Activated naive CD4-positive, alpha-beta T cell treated with anti-CD3 and anti-CD28 coated beads for 36 hours (primary cell): Measurements from ENCODE around the gene RPRD1B. TPM values are rescaled to one million over a fixed set of nuclear protein-coding genes. Genes with fewer than 3 reads are reported as not detected.
A peak's percentile ranks its signal among the peaks of the same experiment; 100 is the strongest.

Experiments used
- CTCF ChIA-PET: fragments of 350-600 bp; sonication (Branson Sonifier 250); formaldehyde crosslinking; loops from one replicate; lab custom pipeline; 2021; ENCODE audit warnings: antibody characterized with exemption; lab: Charles Lee
- DNase-seq: peaks from one replicate; pipeline ENCODE4 v3.0.0-alpha.2; 2020
- H3K27ac Mint-ChIP-seq: one replicate; pipeline ENCODE4 v1.8.0; 2021; ENCODE audit warnings: mild to moderate bottlenecking, mixed read lengths
- H3K27me3 Mint-ChIP-seq: one replicate; pipeline ENCODE4 v1.8.0; 2021; ENCODE audit warnings: low read depth, mixed read lengths
- H3K36me3 Mint-ChIP-seq: one replicate; pipeline ENCODE4 v1.8.0; 2021; ENCODE audit warnings: low read depth, mixed read lengths
- H3K4me1 Mint-ChIP-seq: one replicate; pipeline ENCODE4 v1.8.0; 2021; ENCODE audit warnings: low read depth, mixed read lengths
- H3K4me3 Mint-ChIP-seq: one replicate; pipeline ENCODE4 v1.8.0; 2021; ENCODE audit warnings: mild to moderate bottlenecking, moderate library complexity, mixed read lengths
- H3K9me3 Mint-ChIP-seq: one replicate; pipeline ENCODE4 v1.8.0; 2021; ENCODE audit warnings: mixed read lengths
- intact Hi-C: fragments of 100-400 bp; cut with micrococcal nuclease; formaldehyde crosslinking; loops from one replicate; pipeline ENCODE4 v1.15.1; 2023
- total RNA-seq, 2 experiments: library from RNA; stranded (reverse); gene quantifications; one replicate each; pipeline ENCODE4 v1.2.3, GENCODE V29; 2021

Gene RPRD1B
- total RNA-seq, 2 experiments from 2014 or later: 31.6 to 32.7 TPM

- no peak for DNase-seq
- Mint-ChIP-seq H3K36me3 (no peaks in the 10 kb centered on the region), H3K9me3 (no peaks in the 10 kb centered on the region), H3K27ac (no peak overlapping the region), H3K4me1 (no peaks in the 10 kb centered on the region), H3K4me3 (no peak overlapping the region), H3K27me3 (no peaks in the 10 kb centered on the region)
- intact Hi-C loops: no loop called here
- CTCF ChIA-PET: interaction anchor here (1.2 kb wide), 2 partner anchors 54 to 109 kb away, joined by 3 read pairs; no protein-coding TSS in a partner anchor
Observed at GRCh38 chr20:38112261-38112929, 78.8 kb downstream of the RPRD1B start.

GRCh38 chr20:38112930-38113294, 79.4 kb downstream of the RPRD1B start:
- H3K4me3 Mint-ChIP-seq: no peak overlapping the region
- intact Hi-C loops: no loop called here
- no peaks in the 10 kb centered on the region for H3K36me3 Mint-ChIP-seq
- CTCF ChIA-PET: interaction anchor here (0.6 to 1.2 kb wide), 3 partner anchors 55 to 121 kb away, joined by 3 read pairs; no protein-coding TSS in a partner anchor
- no peak for DNase-seq
- no peak overlapping the region for H3K27ac Mint-ChIP-seq
- H3K9me3 Mint-ChIP-seq: no peaks in the 10 kb centered on the region
- H3K27me3 Mint-ChIP-seq: no peaks in the 10 kb centered on the region
- no peaks in the 10 kb centered on the region for H3K4me1 Mint-ChIP-seq

DNA sequence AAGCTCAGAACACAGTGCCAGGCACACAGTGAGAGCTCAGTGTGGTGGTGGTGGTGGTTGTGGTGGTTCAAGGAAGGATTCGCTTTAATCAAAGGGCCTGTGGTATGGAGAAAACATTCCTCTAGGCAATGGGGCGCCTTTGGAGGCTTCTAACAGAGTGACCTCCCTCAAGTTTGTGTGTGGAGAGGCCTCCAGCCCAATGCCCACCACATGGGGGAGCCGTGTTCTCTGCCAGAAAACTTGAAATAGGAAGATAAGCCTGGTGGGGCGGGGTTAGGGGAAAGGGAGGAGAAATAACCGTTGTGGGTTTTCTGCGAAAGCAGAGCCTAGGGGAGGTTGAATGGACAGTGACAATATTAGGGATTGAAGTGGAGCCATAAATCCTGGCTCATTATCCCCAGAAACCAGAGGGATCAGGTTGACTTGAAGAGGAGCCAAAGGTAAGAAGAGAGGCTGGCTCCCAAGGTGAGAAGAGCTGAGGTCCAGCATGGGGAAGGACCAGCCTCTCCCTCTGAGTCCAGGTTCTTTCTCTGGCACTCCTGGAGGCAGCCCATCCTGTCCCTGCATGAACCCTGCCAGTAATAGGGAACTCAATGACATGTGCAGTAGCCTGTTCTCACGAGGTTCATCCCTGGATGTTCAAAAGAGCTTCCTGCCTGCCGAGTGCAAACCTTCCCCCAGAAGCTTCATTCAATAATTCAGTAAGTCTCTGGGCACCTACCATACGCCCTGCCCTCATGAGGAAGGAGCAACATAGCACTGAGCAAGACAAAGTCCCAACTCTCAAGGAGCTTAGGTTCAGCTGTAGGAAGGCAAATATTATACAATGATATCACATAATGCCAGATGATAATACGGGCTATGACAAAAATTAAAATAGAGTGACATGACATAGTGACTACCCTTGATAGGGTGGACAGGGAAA, 80.1 kb downstream of the RPRD1B start:
- peak; percentile 20 for DNase-seq
- no peak overlapping the region for H3K4me3 Mint-ChIP-seq
- CTCF ChIA-PET: interaction anchor here (0.6 to 1.3 kb wide), 7 partner anchors 40 to 191 kb away, joined by 3 to 5 read pairs (median 3); no protein-coding TSS in a partner anchor
- H3K9me3 Mint-ChIP-seq: no peaks in the 10 kb centered on the region
- no peaks in the 10 kb centered on the region for H3K36me3 Mint-ChIP-seq
- no peak overlapping the region for H3K27ac Mint-ChIP-seq
- intact Hi-C loops: no loop called here
- no peaks in the 10 kb centered on the region for H3K4me1 Mint-ChIP-seq
- no peaks in the 10 kb centered on the region for H3K27me3 Mint-ChIP-seq

DNA sequence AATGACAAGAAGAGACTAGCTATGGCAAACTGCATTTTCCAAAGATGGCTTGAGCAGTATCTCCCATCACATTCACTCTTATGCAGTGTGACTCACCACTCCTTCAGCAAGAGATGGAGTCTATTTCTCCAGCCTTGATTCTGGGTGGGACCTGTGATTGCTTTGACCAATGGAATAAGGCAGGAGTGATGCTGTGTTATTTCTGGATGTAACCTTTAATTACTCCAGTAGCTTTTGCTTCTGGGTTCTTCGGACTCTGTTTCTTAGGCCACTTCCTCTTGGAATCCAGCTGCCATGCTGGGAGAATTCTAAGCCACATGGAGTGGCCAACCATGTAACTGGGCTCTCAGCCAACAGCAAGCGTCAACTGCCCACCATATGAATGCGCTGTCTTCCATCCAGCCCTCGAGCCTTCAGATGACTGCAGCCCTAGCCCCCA, 80.8 kb downstream of the RPRD1B start:
- H3K27me3 Mint-ChIP-seq: no peaks in the 10 kb centered on the region
- intact Hi-C loops: no loop called here

GRCh38 chr20:38115205-38115604, 81.7 kb downstream of the RPRD1B start:
- no peaks in the 10 kb centered on the region for H3K9me3 Mint-ChIP-seq
- intact Hi-C loops: no loop called here
- H3K4me1 Mint-ChIP-seq: no peaks in the 10 kb centered on the region
- H3K36me3 Mint-ChIP-seq: no peaks in the 10 kb centered on the region
- H3K4me3 Mint-ChIP-seq: no peak overlapping the region
- DNase-seq: no peak
- CTCF ChIA-PET: interaction anchor here (1.8 kb wide), 1 partner anchor 106 kb away, joined by 5 read pairs; no protein-coding TSS in a partner anchor
- no peaks in the 10 kb centered on the region for H3K27me3 Mint-ChIP-seq
- no peak overlapping the region for H3K27ac Mint-ChIP-seq

More for the DNA sequence above, 80.8 kb downstream of the RPRD1B start:
- H3K4me1 Mint-ChIP-seq: no peaks in the 10 kb centered on the region
- CTCF ChIA-PET: interaction anchor here (0.8 to 1.8 kb wide), 4 partner anchors 52 to 190 kb away, joined by 3 to 5 read pairs (median 4); no protein-coding TSS in a partner anchor
- no peak overlapping the region for H3K27ac Mint-ChIP-seq
- DNase-seq: no peak
- no peaks in the 10 kb centered on the region for H3K36me3 Mint-ChIP-seq
- no peaks in the 10 kb centered on the region for H3K9me3 Mint-ChIP-seq
- no peak overlapping the region for H3K4me3 Mint-ChIP-seq

DNA sequence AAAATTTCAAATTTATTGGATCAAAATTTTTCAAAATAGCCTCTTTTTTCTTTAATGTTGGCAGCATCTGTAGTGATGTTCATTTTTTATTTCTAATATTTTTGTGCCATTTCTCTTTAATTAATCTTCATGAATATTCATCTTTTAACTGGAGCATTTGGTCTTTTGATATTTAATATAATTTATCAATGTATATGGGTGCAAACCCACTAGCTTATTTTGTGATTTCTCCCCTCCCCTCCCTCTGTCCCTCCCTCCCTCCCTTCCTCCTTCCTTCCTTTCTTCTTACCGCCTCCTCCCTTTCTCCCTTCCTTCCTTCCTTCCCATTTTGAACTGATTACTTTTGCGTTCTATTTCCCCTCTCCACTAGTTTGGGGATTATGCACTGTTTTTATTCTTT, 82.3 kb downstream of the RPRD1B start:
- no peaks in the 10 kb centered on the region for H3K9me3 Mint-ChIP-seq
- no peaks in the 10 kb centered on the region for H3K4me1 Mint-ChIP-seq
- intact Hi-C loops: no loop called here
- CTCF ChIA-PET: interaction anchor here (1.8 kb wide), 1 partner anchor 105 kb away, joined by 5 read pairs; no protein-coding TSS in a partner anchor
- H3K27me3 Mint-ChIP-seq: no peaks in the 10 kb centered on the region
- no peak for DNase-seq
- H3K27ac Mint-ChIP-seq: no peak overlapping the region
- no peaks in the 10 kb centered on the region for H3K36me3 Mint-ChIP-seq
- H3K4me3 Mint-ChIP-seq: no peak overlapping the region

DNA sequence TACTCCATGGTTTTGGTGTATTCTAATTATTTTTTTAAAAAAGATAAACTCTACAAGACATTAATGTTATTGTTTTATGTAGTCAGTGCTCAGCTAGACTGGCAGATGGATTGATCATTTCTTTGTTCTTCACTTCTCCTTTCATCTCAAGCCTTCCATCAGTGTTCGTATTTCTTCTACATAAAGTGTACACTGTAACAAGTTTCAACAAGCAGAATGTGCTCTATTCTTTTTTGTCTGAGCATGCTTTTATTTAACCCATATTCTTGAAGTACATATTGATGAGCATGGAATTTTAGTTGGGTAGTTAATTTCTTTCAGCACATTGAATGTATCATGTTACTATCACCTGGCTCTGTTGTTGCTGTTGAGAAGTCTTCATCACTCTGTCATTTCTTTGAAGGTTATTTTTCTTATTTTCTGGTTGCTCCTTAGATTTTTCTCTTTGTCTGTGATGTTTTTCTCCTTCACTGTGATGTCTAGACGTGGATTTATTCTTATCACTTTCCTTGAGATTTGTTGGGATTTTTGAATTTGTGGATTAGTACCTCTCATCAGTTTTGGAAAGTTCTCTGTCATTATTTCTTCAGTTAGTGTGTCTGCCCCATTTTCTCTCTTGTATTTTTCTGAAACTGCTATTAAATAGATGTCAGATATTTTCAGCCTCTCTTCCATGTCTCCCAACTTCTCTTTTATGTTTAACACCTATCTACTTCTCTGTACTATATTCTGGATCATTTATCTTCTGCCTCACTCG, 83.0 kb downstream of the RPRD1B start:
- Mint-ChIP-seq H3K36me3 (no peaks in the 10 kb centered on the region), H3K27me3 (no peaks in the 10 kb centered on the region), H3K27ac (no peak overlapping the region), H3K4me3 (no peak overlapping the region), H3K4me1 (no peaks in the 10 kb centered on the region), H3K9me3 (no peaks in the 10 kb centered on the region)
- no peak for DNase-seq
- intact Hi-C loops: no loop called here
- CTCF ChIA-PET: interaction anchor here (1.8 kb wide), 1 partner anchor 104 kb away, joined by 5 read pairs; no protein-coding TSS in a partner anchor

GRCh38 chr20:38117205-38117604, 83.7 kb downstream of the RPRD1B start:
- Mint-ChIP-seq H3K27ac (no peak overlapping the region), H3K27me3 (no peaks in the 10 kb centered on the region), H3K4me1 (no peaks in the 10 kb centered on the region), H3K4me3 (no peak overlapping the region), H3K9me3 (no peaks in the 10 kb centered on the region), H3K36me3 (no peaks in the 10 kb centered on the region)
- CTCF ChIA-PET: no interaction called here
- DNase-seq: no peak
- intact Hi-C loops: no loop called here

DNA sequence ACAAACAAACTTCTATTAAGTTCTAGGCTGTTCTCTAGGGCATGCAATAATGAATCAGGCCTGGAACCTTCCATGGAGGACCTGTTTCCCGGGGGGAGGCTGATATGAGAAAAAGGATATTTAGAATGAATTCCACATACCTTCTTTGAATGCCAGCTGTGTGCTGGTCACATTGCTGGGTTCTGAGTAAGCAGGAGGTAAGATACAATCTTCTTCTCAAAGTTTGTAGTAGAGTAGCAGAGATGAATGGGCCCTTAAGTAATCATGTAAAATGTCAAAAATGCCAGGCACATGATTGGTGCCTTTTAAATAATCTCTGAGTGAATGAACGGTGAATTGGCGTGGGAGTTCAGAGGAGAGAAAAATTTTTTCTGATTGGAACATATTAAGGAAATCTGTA, 84.1 kb downstream of the RPRD1B start:
- Mint-ChIP-seq H3K36me3 (no peaks in the 10 kb centered on the region), H3K9me3 (no peaks in the 10 kb centered on the region), H3K27me3 (no peaks in the 10 kb centered on the region), H3K4me1 (no peaks in the 10 kb centered on the region), H3K4me3 (no peak overlapping the region), H3K27ac (no peak overlapping the region)
- CTCF ChIA-PET: no interaction called here
- no peak for DNase-seq
- intact Hi-C loops: no loop called here

- H3K4me1 Mint-ChIP-seq: peaks cover 4% of the 10 kb centered on the region
- H3K4me3 Mint-ChIP-seq: no peak overlapping the region
- H3K9me3 Mint-ChIP-seq: no peaks in the 10 kb centered on the region
- no peak overlapping the region for H3K27ac Mint-ChIP-seq
- no peaks in the 10 kb centered on the region for H3K36me3 Mint-ChIP-seq
- no peak for DNase-seq
- no peaks in the 10 kb centered on the region for H3K27me3 Mint-ChIP-seq
- intact Hi-C loops: no loop called here
- CTCF ChIA-PET: no interaction called here
Observed at GRCh38 chr20:38119446-38119845, 85.9 kb downstream of the RPRD1B start.

DNA sequence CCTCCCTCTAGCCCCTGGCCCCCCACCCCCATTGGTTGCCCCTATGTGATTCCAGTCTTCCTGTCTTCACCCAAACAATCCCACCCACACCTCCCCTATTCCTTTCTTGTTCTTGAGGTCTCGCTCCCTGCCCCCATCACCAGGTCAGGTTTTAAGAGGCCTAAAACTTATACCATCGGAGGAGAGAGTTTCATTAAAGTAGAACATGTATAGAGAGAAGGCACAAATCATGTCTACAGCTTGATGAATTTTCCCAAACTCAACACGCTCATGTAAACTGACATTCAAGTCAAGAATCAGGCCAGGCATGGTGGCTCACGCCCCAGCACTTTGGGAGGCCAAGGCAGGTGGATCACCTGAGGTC, 87.1 kb downstream of the RPRD1B start:
- intact Hi-C loops: no loop called here
- Mint-ChIP-seq H3K9me3 (no peaks in the 10 kb centered on the region), H3K4me1 (peaks cover 4% of the 10 kb centered on the region), H3K27me3 (no peaks in the 10 kb centered on the region), H3K27ac (no peak overlapping the region), H3K4me3 (no peak overlapping the region), H3K36me3 (no peaks in the 10 kb centered on the region)
- CTCF ChIA-PET: no interaction called here
- no peak for DNase-seq

DNA sequence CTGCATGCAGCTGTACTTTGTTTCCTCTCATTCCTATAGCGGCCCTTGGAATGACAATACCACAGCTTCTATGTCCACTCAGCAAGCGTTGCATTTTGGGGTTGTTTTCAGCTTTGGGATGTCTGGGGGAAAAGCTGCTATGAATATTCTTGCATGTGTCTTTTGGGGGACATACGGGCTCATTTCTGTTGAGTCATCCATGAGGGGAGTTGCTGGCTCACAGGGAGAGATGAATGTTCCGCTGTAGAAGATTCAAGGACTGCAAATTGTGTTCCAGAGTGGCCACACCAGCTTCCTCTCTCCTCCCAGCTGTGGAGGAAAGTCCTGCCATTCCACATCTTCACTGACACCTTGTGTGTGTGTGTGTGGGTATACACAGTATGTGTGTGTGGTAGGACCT, 88.2 kb downstream of the RPRD1B start:
- intact Hi-C loops: no loop called here
- Mint-ChIP-seq H3K36me3 (no peaks in the 10 kb centered on the region), H3K27me3 (no peaks in the 10 kb centered on the region), H3K27ac (no peak overlapping the region), H3K9me3 (no peaks in the 10 kb centered on the region), H3K4me3 (no peak overlapping the region), H3K4me1 (peaks cover 4% of the 10 kb centered on the region)
- DNase-seq: no peak
- CTCF ChIA-PET: no interaction called here
